SK-N-DZ (cell line): Measurements from ENCODE around the gene NHSL1.
A peak's percentile ranks its signal among the peaks of the same experiment; 100 is the strongest.

Source experiments
- DNase-seq: peaks from one replicate; pipeline ENCODE4 v3.0.0-alpha.2; 2015; ENCODE audit warnings: low spot score

NHSL1 gene

DNA sequence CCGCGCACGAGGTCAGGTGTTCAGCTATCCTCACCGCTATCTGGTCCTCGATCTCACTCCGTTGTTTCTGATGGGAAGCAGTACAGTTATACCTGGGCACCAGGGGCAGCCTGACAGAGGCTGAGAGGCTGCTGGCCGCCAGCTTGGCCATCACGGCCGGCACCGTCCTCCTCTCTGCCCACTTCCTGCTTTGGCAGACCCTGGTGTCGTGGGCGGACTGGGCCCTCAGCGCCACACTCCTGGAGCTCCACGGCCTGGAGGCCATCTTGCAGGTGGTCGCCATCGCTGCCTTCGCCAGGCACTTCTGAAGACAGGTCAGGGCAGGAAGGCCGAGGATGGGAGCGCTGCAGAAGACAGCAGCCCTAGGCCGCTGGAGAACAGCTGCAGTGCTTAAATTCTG lies 35.2 kb downstream of the NHSL1 start:
- DNase-seq: no peak

DNA sequence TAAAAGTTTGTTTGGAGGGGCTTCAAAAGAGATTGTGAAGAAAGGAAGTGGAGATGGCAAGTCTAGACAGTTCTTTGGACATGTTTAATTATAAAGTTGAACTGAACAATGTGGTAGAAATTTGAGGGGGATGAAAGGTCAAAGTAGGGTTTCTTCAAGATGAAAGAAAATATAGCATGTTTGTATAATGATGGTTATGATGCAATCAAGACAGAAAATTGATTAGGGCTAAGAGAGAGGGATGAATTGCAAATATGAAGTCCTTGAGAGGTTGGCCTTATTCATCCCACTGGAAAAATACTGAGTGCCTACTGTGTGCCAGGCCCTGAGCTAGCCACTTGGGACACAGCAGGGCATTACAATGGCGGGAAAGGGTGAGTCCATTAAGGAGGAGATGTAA lies 37.6 kb downstream of the NHSL1 start:
- DNase-seq: no peak

GRCh38 chr6:138456401-138456790 lies 42.9 kb downstream of the NHSL1 start:
- DNase-seq: no peak

DNA sequence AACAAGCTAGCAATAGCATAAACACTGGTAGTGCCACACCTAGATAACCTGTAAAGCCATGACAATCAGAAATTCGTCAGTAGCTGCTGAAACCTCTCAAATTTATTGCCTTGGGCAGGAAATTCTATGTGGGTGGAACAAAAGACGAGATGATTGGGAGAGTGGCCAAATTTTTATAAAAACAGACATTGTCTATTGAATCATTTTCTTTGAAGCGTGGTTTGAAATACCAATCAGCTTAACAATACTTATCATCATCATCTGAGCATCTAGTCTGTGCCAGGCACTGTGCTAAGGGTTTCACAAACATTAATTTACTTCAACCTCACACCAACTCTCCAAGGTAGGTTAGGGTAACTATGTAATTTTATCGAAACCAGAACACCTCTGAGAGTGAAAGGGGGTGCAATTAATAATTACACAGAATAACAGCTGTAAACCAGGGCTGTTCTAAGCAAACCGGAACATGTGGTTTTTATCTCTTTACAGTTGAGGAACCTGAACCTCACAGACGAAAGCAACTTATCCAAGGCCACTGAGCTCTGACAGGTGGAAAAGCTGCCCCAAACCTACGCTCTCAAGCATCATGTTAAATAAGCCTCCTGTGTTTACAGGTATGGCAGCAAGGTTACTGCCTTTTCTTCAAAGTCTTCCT lies 43.4 kb downstream of the NHSL1 start:
- DNase-seq: no peak

- no peak for DNase-seq
These were observed 44.1 kb downstream of the NHSL1 start for GRCh38 chr6:138454981-138455706.

DNA sequence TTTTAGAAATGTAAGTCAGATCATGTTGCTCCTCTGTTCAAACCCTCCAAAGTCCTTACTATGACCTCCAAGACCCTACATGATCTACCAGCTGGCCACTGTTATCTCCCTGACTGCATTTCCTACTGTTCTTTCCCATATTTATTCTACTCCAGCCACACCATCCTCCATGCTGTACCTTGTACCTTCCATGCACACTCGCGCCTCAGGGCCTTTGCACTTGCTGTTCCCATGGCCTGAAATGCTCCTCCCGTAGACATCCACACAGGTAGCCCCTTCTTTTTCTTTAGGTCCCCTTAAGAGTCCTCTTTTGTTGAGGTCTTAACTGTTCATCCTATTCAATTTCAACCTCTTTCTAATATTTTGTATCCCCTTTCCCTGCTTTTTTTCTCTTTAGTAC lies 48.3 kb downstream of the NHSL1 start:
- DNase-seq: no peak

DNA sequence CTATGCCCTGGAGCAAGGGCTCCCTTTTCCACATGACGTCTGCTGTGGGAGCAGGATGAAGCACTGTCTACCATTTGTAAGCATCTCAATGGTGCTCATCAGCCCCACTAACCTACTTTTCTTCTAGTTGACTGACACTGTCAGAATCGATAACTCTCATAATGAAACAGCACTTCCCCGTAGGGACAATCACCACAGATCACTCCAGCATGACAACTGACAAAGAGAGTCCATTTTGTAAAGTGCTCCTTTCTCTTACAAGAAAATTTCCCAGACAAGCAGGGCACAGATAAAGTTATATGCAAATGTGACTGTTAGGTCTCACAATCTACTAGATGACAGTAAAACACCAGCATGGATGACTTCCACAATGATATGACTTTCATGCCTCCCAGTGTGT lies 48.8 kb downstream of the NHSL1 start:
- DNase-seq: no peak

DNA sequence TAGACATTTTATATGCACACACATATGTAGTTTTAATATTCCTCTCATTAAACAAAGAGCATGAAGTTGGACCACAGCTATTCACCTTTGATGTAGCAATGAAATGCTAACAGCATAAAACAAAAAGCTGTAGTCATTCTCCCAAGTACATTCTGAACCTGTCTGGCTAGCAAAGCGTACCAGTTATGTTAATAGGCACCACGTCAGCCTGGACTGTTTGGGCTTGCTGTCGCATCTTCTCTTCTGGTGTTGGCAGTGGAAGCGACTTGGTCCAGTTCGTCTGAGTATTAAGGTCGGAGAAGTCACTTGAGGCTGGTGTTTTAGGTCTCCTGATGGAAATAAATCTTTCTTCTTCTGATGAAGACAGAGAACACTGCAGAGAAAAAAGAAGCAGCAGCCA lies 52.5 kb downstream of the NHSL1 start:
- DNase-seq: no peak

GRCh38 chr6:138443979-138444378 lies 55.3 kb downstream of the NHSL1 start:
- no peak for DNase-seq

DNA sequence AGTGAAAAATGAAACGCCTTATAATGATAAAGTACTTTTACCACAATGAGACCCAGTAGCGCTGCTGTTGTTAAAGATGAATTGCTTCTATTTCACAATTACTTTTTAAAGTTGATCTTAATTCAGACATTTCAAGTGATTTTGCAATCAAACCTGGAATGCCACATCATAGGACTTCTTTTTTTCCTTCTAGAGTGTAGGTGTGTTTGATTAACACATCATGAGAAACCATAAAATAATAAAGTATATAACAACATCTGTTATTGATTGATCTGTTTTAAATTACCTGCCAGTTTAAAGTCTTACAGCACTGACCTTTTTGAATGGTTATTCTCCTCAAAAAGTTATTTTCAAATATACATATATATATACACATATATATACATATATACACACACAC lies 56.6 kb downstream of the NHSL1 start:
- DNase-seq: no peak

GRCh38 chr6:138441965-138442364 lies 57.3 kb downstream of the NHSL1 start:
- no peak for DNase-seq

DNA sequence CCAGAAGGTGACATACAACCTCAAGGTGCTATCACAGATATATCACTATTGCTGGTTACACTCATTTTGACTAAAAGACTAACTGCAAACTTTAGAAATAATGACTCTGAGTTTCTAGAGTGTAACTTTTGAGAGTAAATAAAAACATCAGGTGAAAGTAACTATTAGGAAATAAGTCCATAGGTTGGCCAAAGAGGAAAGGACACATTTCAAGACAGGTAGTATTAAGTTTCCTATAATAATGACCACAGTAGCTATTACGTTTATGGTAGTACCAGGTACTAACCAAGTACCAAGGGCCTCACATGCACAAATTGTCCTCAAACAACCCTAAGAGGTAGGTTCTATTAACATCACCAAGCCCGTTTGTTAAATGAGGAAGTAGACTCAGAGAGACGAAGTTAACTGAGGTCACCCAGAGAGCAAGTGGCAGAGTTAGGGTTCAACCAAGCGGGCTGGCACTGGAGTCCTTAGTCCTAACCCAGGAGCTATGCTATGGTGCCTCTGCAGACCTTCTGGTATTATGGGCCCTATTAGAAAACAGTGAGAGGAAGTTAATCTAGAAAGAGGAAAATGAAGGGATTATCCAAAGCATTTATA lies 58.4 kb downstream of the NHSL1 start:
- no peak for DNase-seq

- DNase-seq: no peak
These were observed 59.0 kb downstream of the NHSL1 start for GRCh38 chr6:138440296-138440695.

- no peak for DNase-seq
These were observed 59.7 kb downstream of the NHSL1 start for GRCh38 chr6:138439546-138439945.

- DNase-seq: no peak
These were observed 64.4 kb downstream of the NHSL1 start for GRCh38 chr6:138434925-138435324.

DNA sequence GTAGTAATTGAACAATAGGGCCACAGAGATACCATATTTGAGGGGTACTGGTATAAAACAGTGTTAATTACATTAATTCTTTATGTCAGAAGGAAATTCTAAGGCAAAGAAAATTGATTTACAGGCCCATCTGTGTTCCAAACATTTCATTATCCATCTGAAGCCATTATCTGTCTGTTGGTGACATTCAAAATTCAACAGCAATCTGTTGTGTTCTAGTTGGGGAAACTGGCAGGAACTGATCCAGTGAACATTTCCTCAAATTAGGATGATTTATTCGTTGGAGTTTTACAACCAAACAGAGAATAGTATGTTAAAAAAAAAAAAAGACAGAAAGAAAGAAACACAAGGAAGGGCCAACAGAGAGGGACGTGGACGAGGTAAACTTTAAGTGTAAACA lies 65.2 kb downstream of the NHSL1 start:
- DNase-seq: no peak

GRCh38 chr6:138432063-138432356 lies 67.3 kb downstream of the NHSL1 start:
- DNase-seq: no peak

DNA sequence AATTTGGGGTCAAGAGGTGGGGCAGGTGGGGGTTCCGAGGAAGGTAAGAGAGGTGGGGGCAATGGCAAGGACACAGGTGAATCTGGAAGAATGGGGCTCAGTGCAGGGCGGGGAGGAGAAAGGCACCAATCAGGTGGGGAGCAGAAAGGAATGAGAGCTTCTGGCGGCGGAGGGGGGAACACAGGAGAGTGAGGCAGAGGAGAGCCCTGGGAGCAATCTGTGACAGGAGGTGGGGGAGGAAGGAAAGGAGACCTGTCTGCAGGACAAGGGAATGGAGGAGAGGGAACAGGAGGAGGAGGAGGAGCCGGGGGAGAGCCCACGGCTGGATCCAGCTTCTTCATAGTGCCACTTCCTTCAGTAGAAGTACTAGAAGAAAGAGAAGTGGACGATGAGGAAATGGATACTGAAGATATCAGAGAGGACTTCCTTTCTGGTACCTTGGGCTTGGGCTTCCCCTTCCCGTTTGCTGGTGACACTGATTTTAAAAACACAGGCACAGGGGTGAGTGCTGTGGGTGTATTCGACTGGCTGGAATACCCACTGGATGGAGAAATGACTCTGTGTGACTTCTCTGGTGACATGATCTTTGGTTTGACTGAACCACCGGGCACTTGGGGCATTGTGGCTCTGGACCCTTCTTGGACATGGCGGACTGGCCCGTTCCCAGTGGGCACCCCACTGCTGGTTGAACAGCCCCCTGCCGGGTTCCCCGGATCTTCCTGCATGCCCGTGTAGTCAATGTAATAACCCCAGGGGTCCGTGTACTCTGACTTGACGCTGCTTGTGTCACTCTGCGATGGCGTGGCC lies 67.8 kb downstream of the NHSL1 start:
- no peak for DNase-seq

- no peak for DNase-seq
These were observed 68.7 kb downstream of the NHSL1 start for GRCh38 chr6:138430361-138431145.

DNA sequence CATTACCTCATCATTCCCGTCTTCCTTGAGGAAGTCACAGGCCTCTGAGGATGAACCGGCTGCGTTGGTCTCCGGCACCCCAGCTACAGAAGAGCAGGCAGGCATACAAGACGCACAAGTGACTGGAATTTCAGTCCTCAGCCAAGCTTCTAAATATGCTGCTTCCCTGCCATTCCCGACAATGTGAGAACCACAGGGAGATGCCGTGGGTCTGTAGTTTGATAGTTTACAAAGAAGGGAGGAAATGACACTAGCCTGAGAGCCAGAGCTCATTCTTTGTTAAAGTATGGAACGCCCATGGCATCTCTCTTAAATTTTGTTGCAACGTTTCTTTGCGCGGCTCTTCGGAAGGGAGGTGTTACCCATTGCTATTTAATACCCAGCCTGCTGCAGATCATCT lies 69.5 kb downstream of the NHSL1 start:
- no peak for DNase-seq

GRCh38 chr6:138428944-138429598 lies 70.2 kb downstream of the NHSL1 start:
- DNase-seq: peak; percentile 49
